Neuronal stem cell (in vitro differentiated cells): Measurements from ENCODE around the gene FOXP1.

Experiments
- DNase-seq: peaks from one replicate; pipeline ENCODE4 v3.0.0-alpha.2; 2013; ENCODE audit warnings: low spot score
- H2AFZ ChIP-seq: one replicate; pipeline ENCODE4 v1.6.1; 2013; ENCODE audit warnings: mild to moderate bottlenecking, low read length, inconsistent platforms
- H2AK5ac ChIP-seq: 2 replicates; pipeline ENCODE4 v1.6.1; 2013; ENCODE audit warnings: low read depth, mild to moderate bottlenecking, inconsistent platforms, low read length, moderate library complexity, mixed read lengths
- H2BK120ac ChIP-seq: 2 replicates; pipeline ENCODE4 v1.6.1; 2013; ENCODE audit warnings: low read depth, mild to moderate bottlenecking, inconsistent platforms, low read length, moderate library complexity, mixed read lengths
- H2BK12ac ChIP-seq: one replicate; pipeline ENCODE4 v1.6.1; 2013; ENCODE audit warnings: low read length, inconsistent platforms
- H2BK15ac ChIP-seq: 2 replicates; pipeline ENCODE4 v1.6.1; 2013; ENCODE audit warnings: mild to moderate bottlenecking, low read length, inconsistent platforms, mixed read lengths
- H2BK5ac ChIP-seq: one replicate; pipeline ENCODE4 v1.6.1; 2013; ENCODE audit warnings: inconsistent platforms, mild to moderate bottlenecking, low read length, moderate library complexity
- H3K14ac ChIP-seq: one replicate; pipeline ENCODE4 v1.6.1; 2013; ENCODE audit warnings: low read length, inconsistent platforms
- H3K18ac ChIP-seq: 2 replicates; pipeline ENCODE4 v1.6.1; 2013; ENCODE audit warnings: low read length, inconsistent platforms
- H3K23ac ChIP-seq: 2 replicates; pipeline ENCODE4 v1.6.1; 2013; ENCODE audit warnings: low read depth, mild to moderate bottlenecking, mixed read lengths, low read length, inconsistent platforms; ENCODE audit not compliant: poor library complexity
- H3K27ac ChIP-seq: replicated peaks from 3 replicates; pipeline ENCODE4 v1.5.1; 2013; ENCODE audit warnings: low read length, inconsistent platforms
- H3K27me3 ChIP-seq, 3 experiments: 2 replicates each; pipeline ENCODE4 v1.6.1; 2013; ENCODE audit warnings: low read length in 3 of 3, mild to moderate bottlenecking in 2 of 3, inconsistent platforms in 1 of 3, low read depth in 1 of 3, mixed read lengths in 1 of 3, moderate library complexity in 1 of 3; ENCODE audit not compliant: control insufficient read depth in 3 of 3, insufficient read depth in 3 of 3
- H3K36me3 ChIP-seq, 2 donors: replicated peaks in 1 of 2; 2 replicates each; pipeline ENCODE4 v1.6.1; 2013; ENCODE audit warnings: low read length in 2 of 2; ENCODE audit not compliant: control insufficient read depth in 2 of 2, insufficient read depth in 2 of 2
- H3K4ac ChIP-seq: 2 replicates; pipeline ENCODE4 v1.6.1; 2013; ENCODE audit warnings: inconsistent platforms, mild to moderate bottlenecking, low read length, moderate library complexity
- H3K4me1 ChIP-seq, 2 donors: 1 replicate in 1 of 2; 2 replicates in 1 of 2; pipeline ENCODE4 v1.6.1; 2013; ENCODE audit warnings: low read length in 2 of 2, low read depth in 1 of 2; ENCODE audit not compliant: control insufficient read depth in 2 of 2, insufficient read depth in 1 of 2
- H3K4me2 ChIP-seq: one replicate; pipeline ENCODE4 v1.6.1; 2013; ENCODE audit warnings: mild to moderate bottlenecking, low read length, inconsistent platforms; ENCODE audit not compliant: insufficient read depth, poor library complexity, severe bottlenecking
- H3K4me3 ChIP-seq, 2 donors: 2 replicates each; pipeline ENCODE4 v1.5.1; 2013; ENCODE audit warnings: low read length in 2 of 2, mild to moderate bottlenecking in 2 of 2, inconsistent platforms in 1 of 2, moderate library complexity in 1 of 2
- H3K79me1 ChIP-seq: one replicate; pipeline ENCODE4 v1.6.1; 2013; ENCODE audit warnings: low read depth, mild to moderate bottlenecking, inconsistent platforms, low read length, moderate library complexity
- H3K9ac ChIP-seq: one replicate; pipeline ENCODE4 v1.6.1; 2013; ENCODE audit warnings: mild to moderate bottlenecking, low read depth, low read length, inconsistent platforms; ENCODE audit not compliant: poor library complexity
- H3K9me3 ChIP-seq, 2 donors: replicated peaks in 1 of 2; 2 replicates each; pipeline versions ENCODE3 to v1.6.1; 2013; ENCODE audit warnings: low read length in 2 of 2, mild to moderate bottlenecking in 2 of 2, inconsistent platforms in 1 of 2, low read depth in 1 of 2, mixed read lengths in 1 of 2, moderate library complexity in 1 of 2; ENCODE audit not compliant: control insufficient read depth in 2 of 2, insufficient read depth in 1 of 2
- H4K8ac ChIP-seq: one replicate; pipeline ENCODE4 v1.6.1; 2013; ENCODE audit warnings: low read depth, mild to moderate bottlenecking, inconsistent platforms, low read length, moderate library complexity
- H4K91ac ChIP-seq: one replicate; pipeline ENCODE4 v1.6.1; 2013; ENCODE audit warnings: low read length, low read depth, mild to moderate bottlenecking, inconsistent platforms; ENCODE audit not compliant: poor library complexity
- WGBS, 2 donors: extraction: QIAGEN DNeasy Blood & Tissue Kit; methylation state at CpG; one replicate each; pipeline ENCODE4 v1.1.7; 2013; ENCODE audit warnings: missing lambda C conversion rate in 2 of 2, mixed read lengths in 1 of 2; ENCODE audit not compliant: insufficient read length in 2 of 2, insufficient replicate concordance in 1 of 2; ENCODE audit errors: extremely low coverage in 2 of 2; 5-methylcytosine and 5-hydroxymethylcytosine counted together

Gene FOXP1

DNA sequence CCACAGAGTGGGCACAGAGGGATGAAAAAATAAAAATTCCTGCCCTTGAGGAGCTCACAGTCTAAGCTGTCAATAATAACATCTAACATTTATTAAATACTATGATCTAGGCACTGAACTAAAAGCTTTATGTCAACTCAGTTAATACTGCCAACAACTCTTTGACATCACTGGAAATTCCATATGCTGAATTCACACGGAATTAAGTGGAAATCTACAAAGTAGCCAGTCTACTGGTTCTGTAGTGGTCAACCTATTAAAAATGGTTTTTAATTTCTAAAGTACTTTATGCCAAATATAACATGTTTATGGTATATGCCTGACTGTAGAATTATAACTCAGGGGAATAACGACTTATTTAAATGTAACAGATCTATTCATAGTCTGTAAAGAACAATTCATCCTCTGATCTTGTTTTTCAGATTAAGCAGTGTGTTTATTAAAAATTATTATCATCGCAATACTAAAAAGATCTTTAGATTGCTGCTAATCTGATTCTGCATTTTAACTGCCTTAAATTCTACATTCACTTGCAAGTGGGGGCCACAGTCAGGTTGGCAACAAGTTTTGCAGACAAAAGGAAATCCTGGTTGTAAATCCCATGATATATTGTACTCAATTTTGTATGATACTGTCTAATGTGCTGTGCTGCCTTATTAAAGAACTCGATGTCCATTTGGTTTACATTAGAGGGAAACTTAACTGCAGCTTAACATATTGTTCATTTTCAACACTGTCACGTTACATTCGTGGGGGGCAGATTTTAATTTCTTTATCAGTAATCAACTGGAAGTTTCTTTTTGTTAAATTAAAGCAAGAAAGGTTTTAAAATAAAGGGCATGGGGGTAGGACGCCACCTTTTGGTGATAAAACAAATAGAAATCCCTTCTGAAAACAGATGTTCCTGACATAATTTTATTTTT lies 2.6 kb upstream of the FOXP1 start:
- H2BK12ac ChIP-seq = no peak overlapping the region
- no peak overlapping the region for H3K23ac ChIP-seq
- no peak overlapping the region for H4K8ac ChIP-seq
- H2AK5ac ChIP-seq = no peak overlapping the region
- no peak overlapping the region for H2BK15ac ChIP-seq
- H3K4me1 ChIP-seq = peaks cover 0 to 10% of the 10 kb centered on the region in 2 donors
- H3K4me3 ChIP-seq = no peak overlapping the region
- H3K18ac ChIP-seq = no peak overlapping the region
- no peak overlapping the region for H3K14ac ChIP-seq
- no peak overlapping the region for H4K91ac ChIP-seq
- no peak overlapping the region for H2BK120ac ChIP-seq
- H3K27me3 ChIP-seq = no peaks in the 10 kb centered on the region
- H3K4me2 ChIP-seq = no peak overlapping the region
- no CpG with 5 or more reads among the region's 7 CpGs for WGBS, 2 donors
- no peak for DNase-seq
- H3K4ac ChIP-seq = no peak overlapping the region
- H3K36me3 ChIP-seq = no peaks in the 10 kb centered on the region
- H3K9ac ChIP-seq = no peak overlapping the region
- no peak overlapping the region for H3K27ac ChIP-seq
- peaks cover 15% of the 10 kb centered on the region for H3K79me1 ChIP-seq
- no peak overlapping the region for H2AFZ ChIP-seq
- no peak overlapping the region for H2BK5ac ChIP-seq
- peaks cover 2 to 4% of the 10 kb centered on the region in 2 donors for H3K9me3 ChIP-seq

DNA sequence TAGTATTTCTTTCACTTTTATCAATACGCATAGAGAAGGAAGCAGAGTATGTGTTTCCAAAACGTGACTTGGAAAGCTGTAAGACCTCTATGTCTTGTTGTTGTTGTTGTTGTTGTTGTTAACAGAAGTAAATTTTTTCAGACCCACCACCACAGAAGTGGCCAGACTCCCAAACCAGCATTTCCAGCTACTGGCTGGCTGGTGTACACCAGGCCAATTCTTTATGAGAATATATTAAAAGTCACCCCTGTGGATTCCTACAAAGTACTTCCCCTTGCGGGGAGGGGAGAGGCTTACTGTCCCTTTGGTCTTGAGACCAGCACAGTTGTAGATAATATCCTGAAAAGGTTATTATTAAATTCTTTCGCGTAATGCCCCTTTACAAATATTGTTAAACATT lies 1.6 kb upstream of the FOXP1 start:
- no peak overlapping the region for H3K23ac ChIP-seq
- H2AK5ac ChIP-seq = no peak overlapping the region
- no peak overlapping the region for H4K91ac ChIP-seq
- H3K4me3 ChIP-seq = peak overlapping the region in 1 of 2 donors; percentile 76
- no peak overlapping the region for H2BK15ac ChIP-seq
- no peak overlapping the region for H4K8ac ChIP-seq
- no peak overlapping the region for H3K4ac ChIP-seq
- no peak overlapping the region for H2BK12ac ChIP-seq
- H2AFZ ChIP-seq = peak overlapping the region; percentile 71
- no peaks in the 10 kb centered on the region for H3K27me3 ChIP-seq
- H3K14ac ChIP-seq = no peak overlapping the region
- peaks cover 3 to 12% of the 10 kb centered on the region in 2 donors for H3K4me1 ChIP-seq
- no peak overlapping the region for H3K9ac ChIP-seq
- H3K9me3 ChIP-seq = peaks cover 2% of the 10 kb centered on the region in 2 donors
- H2BK5ac ChIP-seq = no peak overlapping the region
- no peak overlapping the region for H2BK120ac ChIP-seq
- H3K27ac ChIP-seq = peak overlapping the region; percentile 9
- H3K79me1 ChIP-seq = peaks cover 15% of the 10 kb centered on the region
- no peak overlapping the region for H3K4me2 ChIP-seq
- no CpG with 5 or more reads among the region's 5 CpGs for WGBS, 2 donors
- no peaks in the 10 kb centered on the region for H3K36me3 ChIP-seq
- no peak overlapping the region for H3K18ac ChIP-seq
- no peak for DNase-seq

- Histone ChIP-seq H2BK120ac (no peak overlapping the region), H3K4me2 (peak overlapping the region; percentile 86), H4K8ac (no peak overlapping the region), H3K23ac (no peak overlapping the region), H2AFZ (peak overlapping the region; percentile 71), H3K9ac (no peak overlapping the region), H3K9me3 (no peaks in the 10 kb centered on the region), H3K36me3 (no peaks in the 10 kb centered on the region), H3K27ac (peak overlapping the region; percentile 90), H3K4me1 (peaks cover 6 to 16% of the 10 kb centered on the region in 2 donors), H2BK12ac (no peak overlapping the region), H3K4me3 (peak overlapping the region; percentile 74 to 76), H3K18ac (peak overlapping the region; percentile 46), H3K79me1 (peaks cover 15% of the 10 kb centered on the region), H2AK5ac (no peak overlapping the region), H3K4ac (no peak overlapping the region), H4K91ac (no peak overlapping the region), H2BK15ac (no peak overlapping the region), H3K14ac (no peak overlapping the region), H2BK5ac (no peak overlapping the region), H3K27me3 (no peaks in the 10 kb centered on the region)
- DNase-seq = peak; percentile 61
- no CpG with 5 or more reads among the region's 18 CpGs for WGBS, 2 donors
Observed at GRCh38 chr3:71584394-71585011, 975 bp upstream of the FOXP1 start.
